Astrocyte (in vitro differentiated cells and primary cell): ENCODE measurements around the gene GRIA1.

Experiments used
- EZH2 ChIP-seq: IDR thresholded peaks from 2 replicates; pipeline ENCODE4 v1.6.1; 2012; ENCODE audit warnings: mild to moderate bottlenecking, low read length, inconsistent platforms; ENCODE audit not compliant: insufficient read depth
- TF ChIP-seq, protein P1 (sequence below): IDR thresholded peaks from 2 replicates; pipeline ENCODE4 v1.5.1; 2011; ENCODE audit warnings: low read depth, mild to moderate bottlenecking, inconsistent platforms, low read length, moderate library complexity; ENCODE audit not compliant: insufficient read depth

GRCh38 chr5:153659039-153659736, 168.7 kb downstream of the GRIA1 start:
- TF ChIP-seq, protein P1, sequence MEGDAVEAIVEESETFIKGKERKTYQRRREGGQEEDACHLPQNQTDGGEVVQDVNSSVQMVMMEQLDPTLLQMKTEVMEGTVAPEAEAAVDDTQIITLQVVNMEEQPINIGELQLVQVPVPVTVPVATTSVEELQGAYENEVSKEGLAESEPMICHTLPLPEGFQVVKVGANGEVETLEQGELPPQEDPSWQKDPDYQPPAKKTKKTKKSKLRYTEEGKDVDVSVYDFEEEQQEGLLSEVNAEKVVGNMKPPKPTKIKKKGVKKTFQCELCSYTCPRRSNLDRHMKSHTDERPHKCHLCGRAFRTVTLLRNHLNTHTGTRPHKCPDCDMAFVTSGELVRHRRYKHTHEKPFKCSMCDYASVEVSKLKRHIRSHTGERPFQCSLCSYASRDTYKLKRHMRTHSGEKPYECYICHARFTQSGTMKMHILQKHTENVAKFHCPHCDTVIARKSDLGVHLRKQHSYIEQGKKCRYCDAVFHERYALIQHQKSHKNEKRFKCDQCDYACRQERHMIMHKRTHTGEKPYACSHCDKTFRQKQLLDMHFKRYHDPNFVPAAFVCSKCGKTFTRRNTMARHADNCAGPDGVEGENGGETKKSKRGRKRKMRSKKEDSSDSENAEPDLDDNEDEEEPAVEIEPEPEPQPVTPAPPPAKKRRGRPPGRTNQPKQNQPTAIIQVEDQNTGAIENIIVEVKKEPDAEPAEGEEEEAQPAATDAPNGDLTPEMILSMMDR: no peak
- TF ChIP-seq EZH2: no peak
